Measurements from ENCODE around the gene PRAMEF10.
A peak's percentile ranks its signal among the peaks of the same experiment; 100 is the strongest.
"Not testable (repeated sequence)": the region's sequence is repeated elsewhere in the genome, so short reads cannot be mapped to it uniquely, and the experiment has no call there.

The PRAMEF10 gene, protein sequence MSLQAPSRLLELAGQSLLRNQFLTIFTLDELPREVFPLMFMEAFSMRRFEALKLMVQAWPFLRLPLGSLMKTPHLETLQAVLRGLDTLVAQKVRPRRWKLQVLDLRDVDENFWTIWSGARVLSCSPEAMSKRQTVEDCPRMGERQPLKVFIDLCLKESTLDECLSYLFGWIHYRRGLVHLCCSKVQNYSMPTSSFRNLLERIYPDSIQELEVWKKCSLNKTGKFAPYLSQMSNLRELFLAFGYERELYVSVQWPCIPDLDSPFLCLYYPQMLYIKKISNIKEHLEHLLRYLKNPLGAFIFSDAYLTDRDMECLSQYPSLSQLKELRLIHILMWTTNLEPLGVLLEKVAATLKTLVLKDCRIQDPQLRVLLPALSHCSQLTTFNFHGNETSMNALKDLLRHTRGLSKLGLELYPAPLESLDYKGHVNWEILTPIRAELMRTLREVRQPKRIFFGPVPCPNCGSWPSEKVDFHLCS

DNA sequence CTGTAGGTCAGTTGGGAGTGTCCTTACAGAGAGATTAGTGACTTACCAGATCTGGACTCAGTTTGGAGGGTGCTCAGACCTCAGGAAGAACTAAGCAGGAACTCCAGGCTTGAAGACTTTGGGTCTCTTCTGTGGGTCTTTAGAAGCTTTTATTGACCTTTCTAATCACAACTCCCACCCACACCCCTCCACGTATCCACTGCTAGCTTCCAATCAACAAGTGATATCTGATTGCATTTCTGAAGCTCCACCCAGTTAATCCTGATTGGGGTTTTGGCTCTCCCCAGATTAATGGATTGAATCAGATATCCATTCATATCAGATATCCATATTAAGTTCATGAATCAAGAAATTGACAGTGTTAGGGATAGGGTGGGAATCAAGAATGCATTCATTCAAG is at the start of gene PRAMEF10:
Gene PRAMEF10, minus strand, starts transcription at position 101 of the 400 bp plus-strand sequence. CDS start 2,423 bp downstream, outside the sequence.
- not testable (repeated sequence) for DNase-seq

DNA sequence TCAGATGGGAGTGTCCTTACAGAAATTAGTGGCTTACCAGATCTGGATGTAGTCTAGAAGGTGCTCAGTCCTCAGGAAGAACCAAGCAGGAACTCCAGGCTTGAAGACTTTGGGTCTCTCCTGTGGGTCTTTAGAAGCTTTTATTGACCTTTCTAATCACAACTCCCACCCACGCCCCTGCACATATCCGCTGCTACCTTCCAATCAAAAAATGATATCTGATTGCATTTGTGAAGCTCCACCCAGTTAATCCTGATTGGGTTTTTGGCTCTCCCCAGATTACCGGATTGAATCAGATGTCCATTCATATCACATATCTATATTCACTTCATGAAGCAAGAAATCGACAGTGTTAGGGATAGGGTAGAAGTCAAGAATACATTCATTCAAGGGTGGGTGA is 49.4 kb upstream of the PRAMEF10 start, which contains the start of gene PRAMEF6:
Gene PRAMEF6, minus strand, starts transcription at position 101 of the 400 bp plus-strand sequence. CDS start 5,062 bp downstream, outside the sequence.
- not testable (repeated sequence) for DNase-seq

DNA sequence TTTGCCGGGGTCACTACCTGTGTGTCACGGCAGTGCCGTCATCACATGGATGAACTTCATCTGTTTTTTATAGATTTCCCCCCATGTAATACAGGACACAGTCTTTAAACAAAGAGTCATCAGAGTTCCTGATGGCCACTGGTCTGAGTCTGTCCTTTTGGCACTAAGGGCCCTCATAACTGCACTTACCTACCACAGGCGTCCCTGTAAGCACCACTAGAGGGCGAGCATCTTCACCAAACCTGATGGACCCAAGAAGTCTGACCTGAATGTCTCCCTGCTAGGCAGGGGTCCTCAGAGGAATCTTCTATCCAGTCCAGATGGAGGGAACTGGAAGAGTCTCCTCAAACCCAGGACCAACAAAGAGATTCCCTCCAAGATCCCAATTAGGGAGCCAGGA is 26.3 kb upstream of the PRAMEF10 start:
- not testable (repeated sequence) for DNase-seq

DNA sequence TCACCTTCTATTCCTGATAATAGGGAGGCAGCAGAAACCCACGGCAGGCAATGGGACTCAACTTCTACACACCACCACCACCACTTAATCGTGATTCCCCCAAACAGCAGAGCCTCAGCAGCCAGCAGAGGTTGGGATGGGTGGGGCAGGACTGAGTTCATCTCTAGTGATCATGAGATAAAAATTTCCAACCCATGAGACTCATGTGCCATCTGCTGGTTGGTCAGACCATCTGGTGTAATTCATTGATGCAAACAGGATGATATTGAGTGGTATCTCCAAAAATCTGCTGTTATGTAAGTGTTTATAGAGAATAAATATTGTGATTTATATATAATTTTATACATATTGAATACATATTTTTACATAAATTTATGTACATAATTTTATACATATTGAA is 23.7 kb upstream of the PRAMEF10 start:
- DNase-seq, result not testable (repeated sequence)

DNA sequence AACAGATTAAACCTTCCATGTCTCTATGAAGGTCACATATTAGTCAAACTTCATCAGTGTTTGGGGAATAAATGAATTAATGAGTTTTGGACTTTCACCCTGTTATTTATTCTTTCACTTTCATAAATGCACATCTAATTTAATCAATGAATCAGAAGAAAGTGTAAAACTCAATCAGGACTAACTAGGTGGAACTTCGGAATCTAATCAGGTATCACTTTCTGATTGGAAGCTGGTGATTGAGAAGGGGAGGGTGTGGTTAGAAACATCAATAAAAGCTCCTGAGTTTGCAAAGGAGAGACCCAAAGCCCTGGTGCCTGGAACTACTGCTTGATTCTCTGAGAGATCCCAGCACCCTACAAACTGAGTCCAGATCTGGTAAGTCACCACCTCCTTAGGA is 18.2 kb upstream of the PRAMEF10 start, which contains the start of gene PRAMEF7:
Gene PRAMEF7, plus strand, starts transcription at position 301 of the 400 bp plus-strand sequence. CDS start 1,083 bp downstream, outside the sequence.
- DNase-seq, result not testable (repeated sequence)

DNA sequence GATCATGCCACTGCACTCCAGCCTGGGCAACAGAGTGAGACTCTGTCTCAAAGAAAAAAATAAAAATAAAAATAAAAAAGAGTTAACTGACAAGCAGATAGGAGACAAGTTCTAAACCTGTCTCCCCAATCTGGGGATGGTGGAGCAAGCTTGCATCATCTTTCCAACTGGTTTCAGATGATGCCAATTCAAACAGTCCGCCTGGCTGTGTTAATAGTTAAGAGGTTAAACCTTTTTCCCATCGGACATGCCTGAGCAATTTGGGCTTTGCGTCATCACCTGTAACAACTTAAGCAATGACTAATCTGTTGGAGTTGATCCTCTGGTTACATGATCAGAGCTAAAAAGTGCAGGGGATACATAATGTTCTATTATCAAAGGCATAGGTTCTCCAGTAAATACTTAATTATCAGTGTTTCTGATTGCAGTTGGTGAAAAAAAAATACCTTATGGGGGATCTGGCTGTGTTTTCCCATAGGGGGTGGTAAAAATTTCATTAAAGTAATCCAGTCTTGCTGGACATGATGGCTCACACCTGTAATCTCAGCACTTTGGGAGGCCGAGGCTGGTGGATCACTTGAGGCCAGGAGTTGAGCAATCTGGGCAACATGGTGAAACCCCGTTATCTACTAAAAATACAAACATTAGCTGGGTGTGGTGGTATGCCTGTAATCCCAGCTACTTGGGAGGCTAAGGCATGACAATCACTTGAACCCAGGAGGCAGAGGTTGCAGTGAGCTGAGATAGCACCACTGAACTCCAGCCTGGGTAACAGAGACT is 5.9 kb upstream of the PRAMEF10 start:
- not testable (repeated sequence) for DNase-seq

DNA sequence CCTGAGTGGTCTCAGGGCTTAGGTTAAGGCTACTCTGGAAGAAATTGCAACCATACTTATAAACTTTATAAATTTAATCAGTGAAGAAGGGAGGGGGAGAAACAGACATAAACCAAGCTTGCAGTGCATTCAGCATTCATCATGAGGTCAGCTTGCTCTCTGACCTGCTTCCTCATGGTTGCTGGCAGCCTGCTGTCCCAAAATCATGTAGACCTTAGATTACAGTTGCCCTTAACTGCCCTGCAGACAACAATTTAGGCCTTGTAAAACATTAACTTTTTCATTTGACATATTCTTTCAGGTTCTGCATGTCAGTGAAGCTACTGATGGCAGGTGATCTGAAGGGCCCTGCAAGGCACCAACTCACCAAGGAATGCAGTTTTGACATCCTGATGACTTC is 1.1 kb upstream of the PRAMEF10 start:
- DNase-seq, result not testable (repeated sequence)

DNA sequence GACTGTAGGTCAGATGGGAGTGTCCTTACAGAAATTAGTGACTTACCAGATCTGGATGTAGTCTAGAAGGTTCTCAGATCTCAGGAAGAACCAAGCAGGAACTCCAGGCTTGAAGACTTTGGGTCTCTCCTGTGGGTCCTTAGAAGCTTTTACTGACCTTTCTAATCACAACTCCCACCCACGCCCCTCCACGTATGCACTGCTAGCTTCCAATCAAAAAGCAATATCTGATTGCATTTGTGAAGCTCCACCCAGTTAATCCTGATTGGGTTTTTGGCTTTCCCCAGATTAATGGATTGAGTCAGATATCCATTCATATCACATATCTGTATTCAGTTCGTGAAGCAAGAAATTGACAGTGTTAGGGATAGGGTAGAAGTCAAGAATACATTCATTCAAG is 12.0 kb downstream of the PRAMEF10 start, which contains the start of gene PRAMEF4:
Gene PRAMEF4, minus strand, starts transcription at position 101 of the 400 bp plus-strand sequence. CDS start 2,807 bp downstream, outside the sequence.
- not testable (repeated sequence) for DNase-seq

DNA sequence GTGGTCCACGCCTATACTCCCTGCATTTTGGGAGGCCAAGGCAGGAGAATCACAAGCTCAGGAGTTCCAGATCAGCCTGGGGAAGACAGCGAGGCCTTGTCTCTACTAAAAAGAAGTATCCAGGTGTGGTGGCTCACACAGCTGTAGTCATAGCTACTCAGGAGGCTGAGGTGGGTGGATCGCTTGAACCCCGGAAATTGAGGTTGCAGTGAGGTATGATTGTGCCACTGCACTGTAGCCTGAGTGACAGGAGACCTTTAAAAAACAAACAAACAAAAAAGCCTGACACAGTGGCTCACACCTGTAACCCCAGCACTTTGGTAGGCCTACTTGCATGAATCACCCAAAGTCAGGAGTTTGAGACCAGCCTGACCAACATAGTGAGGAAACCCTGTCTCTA is 19.6 kb downstream of the PRAMEF10 start:
- DNase-seq, result not testable (repeated sequence)

DNA sequence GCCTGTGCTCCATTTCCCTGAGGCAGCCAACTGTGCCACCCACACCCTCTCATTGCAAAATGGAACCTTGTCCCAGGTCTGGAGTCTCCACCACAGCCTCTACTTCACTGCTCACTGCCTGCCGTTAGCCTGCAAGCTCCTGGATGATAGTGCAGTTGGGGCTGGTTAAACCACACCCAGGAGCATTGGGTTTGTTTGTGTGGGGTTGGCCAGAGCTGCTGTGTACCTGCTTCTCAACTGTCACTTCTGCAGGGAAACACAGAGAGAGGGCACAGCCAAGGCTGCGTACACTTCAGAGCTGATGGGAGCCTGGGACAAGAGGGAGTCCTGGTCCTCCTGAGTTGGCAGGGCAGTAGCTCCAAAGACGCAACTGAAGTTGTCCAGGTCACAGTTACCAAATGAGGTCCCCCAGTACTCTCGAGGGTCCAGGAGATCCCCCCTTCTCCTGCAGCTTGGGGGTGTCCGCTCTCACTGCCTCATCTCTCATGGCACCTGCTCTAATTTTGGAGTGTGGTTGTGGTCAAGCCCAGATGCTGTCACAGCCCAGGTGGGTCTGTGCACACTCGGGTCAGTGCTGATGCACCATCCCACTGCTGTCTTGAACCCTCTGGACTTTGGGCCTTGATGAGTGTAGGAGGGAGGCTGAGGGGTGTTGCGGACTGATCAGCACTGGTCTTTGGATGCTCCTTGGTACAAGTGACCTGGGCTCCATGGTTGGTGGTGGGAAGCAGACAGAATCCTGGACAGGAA is 34.8 kb downstream of the PRAMEF10 start:
- DNase-seq, result not testable (repeated sequence)

DNA sequence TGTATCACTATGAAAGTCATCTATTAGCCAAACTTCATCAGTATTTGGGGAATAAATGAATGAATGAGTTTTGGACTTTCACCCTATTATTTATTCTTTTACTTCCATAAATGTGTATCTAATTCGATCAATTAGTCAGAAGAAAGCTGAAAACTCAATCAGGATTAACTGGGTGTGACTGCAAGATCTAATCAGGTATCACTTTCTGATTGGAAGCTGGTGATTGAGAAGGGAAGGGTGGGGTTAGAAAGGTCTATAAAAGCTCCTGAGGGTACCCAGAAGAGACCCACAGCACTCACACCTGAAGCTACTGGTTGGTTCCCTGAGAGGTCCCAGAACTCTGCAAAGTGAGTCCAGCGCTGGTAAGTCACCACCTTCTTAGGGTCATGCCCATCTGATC is 41.3 kb downstream of the PRAMEF10 start, which contains the start of gene PRAMEF2:
Gene PRAMEF2, plus strand, starts transcription at position 301 of the 400 bp plus-strand sequence. CDS start 1,924 bp downstream, outside the sequence.
- not testable (repeated sequence) for DNase-seq

DNA sequence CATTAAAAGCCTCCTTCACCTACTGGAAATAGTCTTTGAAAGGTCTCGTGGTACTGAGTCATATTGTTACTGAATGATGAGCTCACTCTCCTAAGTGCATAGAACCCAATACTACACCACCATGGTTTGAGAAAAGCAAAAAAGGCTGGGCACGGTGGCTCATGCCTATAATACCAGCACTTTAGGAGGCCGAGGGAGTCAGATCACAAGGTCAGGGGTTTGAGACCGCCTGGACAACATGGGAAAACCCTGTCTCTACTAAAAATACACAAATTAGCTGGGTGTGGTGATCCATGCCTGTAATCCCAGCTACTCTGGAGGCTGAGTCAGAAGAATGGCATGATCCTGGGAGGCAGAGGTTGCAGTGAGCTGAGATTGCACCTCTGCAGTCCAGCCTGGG is 46.3 kb downstream of the PRAMEF10 start:
- peak; percentile 0 for DNase-seq

DNA sequence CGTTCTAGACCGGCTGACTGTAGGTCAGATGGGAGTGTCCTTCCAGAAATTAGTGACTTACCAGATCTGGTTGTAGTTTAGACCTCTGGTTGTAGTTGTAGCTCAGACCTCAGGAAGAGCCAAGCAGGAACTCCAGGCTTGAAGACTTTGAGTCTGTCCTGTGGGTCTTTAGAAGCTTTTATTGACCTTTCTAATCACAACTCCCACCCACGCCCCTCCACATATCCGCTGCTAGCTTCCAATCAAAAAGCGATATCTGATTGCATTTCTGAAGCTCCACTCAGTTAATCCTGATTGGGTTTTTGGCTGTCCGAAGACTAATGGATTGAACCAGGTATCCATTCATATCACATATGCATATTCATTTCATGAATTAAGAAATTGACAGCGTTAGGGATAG is 49.5 kb downstream of the PRAMEF10 start, which contains the start of gene HNRNPCL1:
Gene HNRNPCL1, minus strand, starts transcription at position 101 of the 400 bp plus-strand sequence. CDS start 431 bp downstream, outside the sequence.
- DNase-seq, result not testable (repeated sequence)
